OCI-LY7 (cell line): ENCODE results near the gene ATP6V0C. TPM values are rescaled to one million over a fixed set of nuclear protein-coding genes. Genes with fewer than 3 reads are reported as not detected.

Source experiments
- BruUV-seq: library from RNA; stranded (reverse); fragments of 400-500 nt; replicated peaks from 2 replicates; lab custom pipeline; 2021; lab: Mats Ljungman, UMichigan
- CTCF ChIA-PET: fragments of 300-600 bp; sonication (Branson Sonifier 250); formaldehyde crosslinking; loops from one replicate; lab custom pipeline; 2022; ENCODE audit warnings: antibody characterized with exemption; ENCODE audit not compliant: unreplicated experiment; lab: Charles Lee
- POLR2A ChIA-PET: fragments of 300-600 bp; sonication (Branson Sonifier 250); formaldehyde crosslinking; loops from one replicate; lab custom pipeline; 2022; ENCODE audit warnings: antibody characterized with exemption; lab: Charles Lee
- DNase-seq: peaks from one replicate; pipeline ENCODE4 v3.0.0-alpha.2; 2015; ENCODE audit warnings: low spot score
- H2AFZ ChIP-seq: fragments of 200-600 bp; sonication (generic), shearing (Covaris generic); 2 replicates; pipeline ENCODE4 v1.6.1; 2014; ENCODE audit warnings: mild to moderate bottlenecking, antibody characterized with exemption, low read length, moderate library complexity
- H3K27ac ChIP-seq: fragments of 200-600 bp; sonication (generic); 2 replicates; pipeline ENCODE4 v1.5.1; 2014; ENCODE audit warnings: mixed run types, low read depth, mild to moderate bottlenecking, moderate library complexity, low read length, inconsistent platforms; ENCODE audit not compliant: poor library complexity, severe bottlenecking
- H3K36me3 ChIP-seq: fragments of 200-600 bp; sonication (generic); 2 replicates; pipeline ENCODE4 v1.6.1; 2014; ENCODE audit warnings: mild to moderate bottlenecking, antibody characterized with exemption, low read length, moderate library complexity, mixed read lengths; ENCODE audit not compliant: insufficient read depth
- H3K4me1 ChIP-seq: fragments of 200-600 bp; sonication (generic); 2 replicates; pipeline ENCODE4 v1.5.1; 2014; ENCODE audit warnings: mild to moderate bottlenecking, low read length; ENCODE audit not compliant: insufficient read depth, poor library complexity, severe bottlenecking
- H3K4me2 ChIP-seq: fragments of 200-600 bp; sonication (generic); 2 replicates; pipeline ENCODE4 v1.6.1; 2014; ENCODE audit warnings: mild to moderate bottlenecking, low read length
- H3K4me3 ChIP-seq: fragments of 200-600 bp; sonication (generic); 2 replicates; pipeline ENCODE4 v1.5.1; 2014; ENCODE audit warnings: mild to moderate bottlenecking, low read depth, low read length; ENCODE audit not compliant: poor library complexity, severe bottlenecking
- H3K79me2 ChIP-seq: fragments of 200-600 bp; sonication (generic); 2 replicates; pipeline ENCODE4 v1.6.1; 2016; ENCODE audit warnings: low read depth, mild to moderate bottlenecking, low read length, moderate library complexity, mixed read lengths; ENCODE audit not compliant: insufficient read depth
- H3K9me2 ChIP-seq: fragments of 200-600 bp; sonication (generic); 2 replicates; pipeline ENCODE4 v1.6.1; 2016; ENCODE audit warnings: mild to moderate bottlenecking, low read length, mixed read lengths; ENCODE audit not compliant: insufficient read depth
- H3K9me3 ChIP-seq: fragments of 200-600 bp; sonication (generic); 2 replicates; pipeline ENCODE4 v1.6.1; 2014; ENCODE audit warnings: mild to moderate bottlenecking, mixed run types, low read length, mixed read lengths
- H4K20me1 ChIP-seq: fragments of 200-600 bp; sonication (generic); 2 replicates; pipeline ENCODE4 v1.6.1; 2014; ENCODE audit warnings: mild to moderate bottlenecking, antibody characterized with exemption, low read length, moderate library complexity, mixed read lengths; ENCODE audit not compliant: insufficient read depth
- CTCF ChIP-seq: fragments of 200-600 bp; sonication (generic); conservative IDR thresholded peaks from 2 replicates; pipeline ENCODE4 v1.5.1; 2014; ENCODE audit warnings: mild to moderate bottlenecking, antibody characterized with exemption, low read length, moderate library complexity, mixed read lengths
- EZH2phosphoT487 ChIP-seq: fragments of 200-600 bp; sonication (generic); IDR thresholded peaks from 2 replicates; pipeline ENCODE4 v1.6.1; 2018; ENCODE audit warnings: low read depth, borderline replicate concordance, mild to moderate bottlenecking, mixed run types, antibody characterized with exemption, low read length, moderate library complexity, mixed read lengths
- intact Hi-C: fragments of 100-400 bp; cut with micrococcal nuclease; formaldehyde crosslinking; loops from one replicate; pipeline ENCODE4 v1.10.0; 2022; ENCODE audit not compliant: unreplicated experiment
- total RNA-seq, 2 experiments: library from RNA; depleted of rRNA in 1 of 2; stranded (reverse); fragments of >200 nt in 1 of 2; shearing (Covaris generic) in 1 of 2; gene quantifications; 2 replicates each; pipeline ENCODE4 v1.2.3, GENCODE V29; 2014 to 2022

Gene ATP6V0C
- total RNA-seq, 2 experiments from 2014 or later, result 16.4 to 94.3 TPM

GRCh38 chr16:2472885-2473445 lies 40.8 kb upstream of the ATP6V0C start:
- no peaks in the 10 kb centered on the region for H3K9me3 ChIP-seq
- H3K9me2 ChIP-seq, result no peaks in the 10 kb centered on the region
- peaks cover 69% of the 10 kb centered on the region for H3K4me1 ChIP-seq
- H2AFZ ChIP-seq, result no peak overlapping the region
- intact Hi-C loops, result no loop called here
- ChIA-PET POLR2A (no interaction called here), CTCF (no interaction called here)
- BruUV-seq, result no TSS peak
- peak overlapping the region; percentile 91 for H3K4me2 ChIP-seq
- TF ChIP-seq EZH2phosphoT487, result no peak
- no peak for TF ChIP-seq CTCF
- H4K20me1 ChIP-seq, result peaks cover 9% of the 10 kb centered on the region; the same call in 1 of the 2 replicates
- DNase-seq, result no peak
- peak overlapping the region; percentile 60 for H3K27ac ChIP-seq
- peaks cover 13% of the 10 kb centered on the region; the same call in 1 of the 2 replicates for H3K79me2 ChIP-seq
- H3K4me3 ChIP-seq, result peak overlapping the region; percentile 92
- peaks cover 7% of the 10 kb centered on the region; the same call in 1 of the 2 replicates for H3K36me3 ChIP-seq

- Histone ChIP-seq H4K20me1 (peaks cover 9% of the 10 kb centered on the region; the same call in 1 of the 2 replicates), H3K9me2 (no peaks in the 10 kb centered on the region), H3K4me1 (peaks cover 64% of the 10 kb centered on the region), H3K4me2 (peak overlapping the region; percentile 91), H3K9me3 (no peaks in the 10 kb centered on the region), H3K36me3 (peaks cover 7% of the 10 kb centered on the region; the same call in 1 of the 2 replicates), H3K27ac (peak overlapping the region; percentile 60), H3K79me2 (peaks cover 17% of the 10 kb centered on the region; the same call in 1 of the 2 replicates), H2AFZ (no peak overlapping the region), H3K4me3 (peak overlapping the region; percentile 92)
- POLR2A ChIA-PET, result no interaction called here
- no peak for TF ChIP-seq EZH2phosphoT487
- no peak for TF ChIP-seq CTCF
- DNase-seq, result peak; percentile 59
- intact Hi-C loops, result no loop called here
- no TSS peak for BruUV-seq
- CTCF ChIA-PET, result no interaction called here
Observed at GRCh38 chr16:2473446-2473926, 40.3 kb upstream of the ATP6V0C start.
